ENCODE data around the gene NDUFAF2.

Gene NDUFAF2

DNA sequence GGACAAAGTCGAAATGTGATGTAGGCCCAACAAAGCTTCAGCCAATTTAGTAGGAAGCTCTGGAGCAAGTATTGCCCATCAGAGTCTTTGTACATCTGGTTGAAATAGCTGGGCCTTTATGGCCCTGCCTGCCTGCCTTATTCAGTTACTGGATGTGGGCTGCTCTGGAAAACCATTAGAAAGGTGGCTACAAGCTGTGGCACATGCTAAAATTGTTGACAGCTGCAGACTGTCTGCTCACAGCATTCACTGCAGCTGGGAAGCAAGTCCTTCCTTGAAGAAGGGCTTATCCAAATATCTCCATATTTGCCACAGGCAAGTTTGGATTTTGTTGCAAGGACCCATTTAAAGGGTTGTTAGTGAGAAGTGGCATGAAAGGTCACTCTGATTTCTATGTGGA is 192.8 kb downstream of the NDUFAF2 start:
- DNase-seq = no peak

DNA sequence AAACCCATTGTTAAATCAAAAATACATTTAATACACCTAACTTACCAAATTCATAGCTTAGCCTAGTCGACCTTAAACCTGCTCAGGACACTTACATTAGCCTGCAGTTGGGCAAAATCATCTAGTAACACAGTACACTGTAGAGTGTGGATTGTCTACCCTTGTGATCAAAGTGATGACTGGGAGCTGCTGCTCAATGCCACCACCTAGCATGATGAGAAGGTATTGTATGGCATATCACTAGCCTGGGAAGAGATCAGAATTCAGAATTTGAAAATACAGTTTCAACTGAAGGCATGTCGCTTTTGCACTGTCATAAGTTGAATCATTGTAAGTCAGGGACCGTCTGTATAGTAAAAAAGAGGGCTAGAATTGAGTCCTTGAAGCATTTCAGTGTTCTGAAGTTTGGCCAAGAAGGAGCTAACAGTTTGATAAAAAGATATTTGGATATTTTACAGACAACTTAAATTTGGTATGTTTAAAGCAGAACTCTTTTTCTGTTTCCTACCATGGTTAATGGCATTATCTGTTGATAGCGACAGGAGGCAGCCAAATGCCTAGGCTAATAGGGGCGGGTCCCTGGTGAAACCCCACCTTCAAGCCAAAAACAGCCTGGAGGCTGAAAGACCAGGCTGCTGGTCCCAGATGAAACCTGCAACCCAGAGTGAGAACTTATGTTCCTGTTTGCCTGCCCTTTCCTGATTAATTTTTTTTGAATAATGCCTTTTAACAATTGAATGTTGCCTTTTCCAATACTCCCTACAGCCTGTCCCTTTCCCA is 194.3 kb downstream of the NDUFAF2 start:
- no peak for DNase-seq

DNA sequence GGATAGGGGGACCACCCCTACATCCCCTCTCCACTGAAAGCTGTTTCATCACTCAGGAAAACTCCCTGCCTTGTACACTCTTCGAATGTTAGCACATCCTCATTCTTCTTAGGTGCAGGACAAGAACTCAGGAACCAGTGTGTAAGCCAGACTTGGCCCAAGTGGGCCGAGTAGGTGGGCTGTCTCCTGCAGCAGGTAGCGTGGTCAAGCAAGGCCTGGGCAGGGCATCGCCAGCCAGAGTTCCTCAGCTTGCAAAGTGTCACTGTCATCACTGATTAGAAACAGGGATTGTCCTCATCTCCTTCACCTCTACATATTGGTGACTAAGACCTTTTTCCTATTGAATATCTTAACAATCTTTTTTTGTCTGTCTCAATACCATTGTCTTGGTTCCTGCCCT is 194.9 kb downstream of the NDUFAF2 start:
- no peak for DNase-seq

DNA sequence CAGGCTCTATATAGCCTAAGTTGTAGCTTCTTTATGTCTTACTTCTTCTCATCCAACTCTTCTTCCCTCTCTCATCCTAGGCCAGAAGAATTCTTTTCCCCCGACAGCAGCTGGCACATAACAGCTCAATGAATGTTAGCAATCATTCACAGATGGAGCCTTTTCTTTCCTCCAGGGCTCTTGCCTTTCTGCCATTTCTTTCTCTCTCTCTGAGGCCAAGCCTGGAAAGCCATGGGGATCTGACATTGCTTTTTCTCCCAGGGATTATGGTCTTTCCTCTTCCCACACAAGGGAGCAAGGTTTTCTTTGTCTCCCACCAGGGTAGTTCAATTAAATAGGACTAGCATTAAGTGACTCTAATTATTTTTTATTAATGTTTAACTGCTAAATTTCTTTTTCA is 196.8 kb downstream of the NDUFAF2 start:
- DNase-seq = no peak

DNA sequence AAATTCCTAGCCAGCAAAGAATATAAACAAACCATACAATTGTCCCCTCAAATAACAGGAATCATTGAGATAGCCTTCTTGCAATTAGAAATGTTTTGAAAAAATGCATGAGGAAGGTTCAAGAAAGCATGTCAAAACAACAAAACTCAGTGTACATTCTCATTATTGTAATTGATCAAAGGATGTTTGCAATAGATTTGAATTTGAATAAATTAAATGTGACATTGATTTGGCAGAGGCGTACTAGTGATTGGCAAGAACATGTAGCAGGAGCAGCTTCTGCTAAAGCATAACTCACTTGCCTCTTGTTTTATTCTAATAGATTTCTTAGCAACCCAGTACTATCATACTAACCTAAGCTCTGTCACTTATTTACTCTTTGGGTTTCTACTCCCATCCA is 197.4 kb downstream of the NDUFAF2 start:
- no peak for DNase-seq

DNA sequence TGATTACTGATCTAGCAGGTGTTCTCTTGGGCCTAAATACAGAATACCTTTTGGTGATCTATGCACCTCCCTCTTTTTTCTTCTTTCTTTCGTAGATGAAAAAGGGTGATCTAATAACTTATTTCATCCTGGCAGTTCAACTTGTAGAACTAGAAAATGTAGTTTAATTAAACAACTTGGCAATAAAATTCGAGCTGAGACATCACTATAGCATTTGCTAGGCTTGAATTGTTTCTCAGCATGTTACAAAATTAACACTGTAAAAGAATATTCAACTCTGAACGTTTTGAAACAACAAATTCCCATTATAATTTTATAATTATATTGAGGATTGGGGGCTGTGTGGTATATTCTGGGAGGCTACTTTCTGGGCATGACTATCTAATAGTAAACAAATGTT is 197.8 kb downstream of the NDUFAF2 start:
- DNase-seq = no peak

DNA sequence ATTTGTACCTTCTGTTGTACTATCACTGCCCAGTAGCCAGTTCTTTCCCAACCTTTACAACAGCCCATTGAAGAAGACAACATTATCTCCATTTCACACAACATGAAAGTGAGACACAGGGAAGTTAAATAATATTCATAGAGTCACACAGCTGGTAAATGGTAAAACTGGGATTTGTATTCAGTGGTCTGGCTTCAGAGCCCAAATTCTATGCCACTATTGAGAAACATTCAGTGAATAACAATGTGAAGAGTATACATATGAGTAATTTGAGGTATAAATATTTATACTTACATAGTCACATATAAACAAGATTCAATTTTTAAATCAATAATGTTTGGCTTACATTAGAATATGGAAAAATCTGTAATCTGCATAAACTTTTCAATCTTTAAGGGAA is 203.5 kb downstream of the NDUFAF2 start:
- no peak for DNase-seq

DNA sequence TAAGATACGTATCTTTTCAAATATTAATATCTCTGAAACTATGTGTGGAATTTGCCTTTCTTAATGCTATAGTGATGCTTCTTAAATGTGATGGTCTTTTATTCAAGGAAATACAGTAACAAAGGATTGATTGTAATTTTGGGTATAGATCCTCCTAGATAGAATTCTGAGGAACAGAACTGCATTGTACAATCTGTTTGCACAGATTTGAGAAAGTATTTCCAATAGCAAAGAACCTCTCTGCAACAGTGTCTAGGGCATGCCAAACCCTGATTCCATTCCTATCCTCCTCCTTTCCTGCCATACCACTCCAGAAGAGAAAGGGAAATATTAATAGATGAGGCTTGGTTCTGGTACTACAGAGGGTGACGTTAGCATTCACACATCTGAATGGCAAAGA is 206.9 kb downstream of the NDUFAF2 start:
- DNase-seq = no peak

DNA sequence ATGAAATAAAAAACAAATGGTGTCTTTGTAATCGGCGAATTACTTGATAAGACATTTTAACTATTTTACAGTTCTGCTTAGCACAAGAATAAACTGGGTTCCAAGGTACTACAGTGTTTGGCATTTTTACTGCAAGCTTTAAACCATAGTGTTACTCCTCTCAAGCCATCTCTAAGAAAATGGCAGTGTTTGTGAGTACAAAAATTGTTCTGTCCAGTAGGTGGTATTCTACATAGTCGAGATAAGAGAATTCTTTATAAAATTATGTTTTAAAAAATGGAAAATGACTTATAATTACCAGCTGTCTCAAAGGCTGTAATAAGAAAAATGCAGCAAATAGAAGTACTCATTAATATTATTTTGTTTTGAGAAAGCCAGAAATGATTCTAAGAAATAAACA is 214.1 kb downstream of the NDUFAF2 start:
- no peak for DNase-seq

DNA sequence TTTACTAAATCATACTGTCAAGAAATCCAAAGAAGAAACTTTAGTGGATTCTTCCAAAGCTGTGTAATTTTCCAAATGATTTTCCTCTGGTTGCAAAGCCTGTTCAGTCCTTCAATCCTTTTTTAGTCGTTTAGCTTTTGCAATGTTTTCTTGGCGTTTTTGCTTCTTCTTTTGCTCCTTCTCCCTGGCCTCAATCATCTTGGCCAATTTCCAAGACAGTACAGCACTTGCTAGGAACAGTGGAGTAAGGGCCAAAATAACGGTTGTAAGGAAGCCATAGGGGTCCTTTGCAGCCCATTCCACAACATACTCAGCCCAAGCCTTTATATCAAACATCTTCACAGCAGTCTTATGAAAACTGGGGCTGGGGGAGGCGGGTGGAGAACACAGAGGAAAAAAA is 214.8 kb downstream of the NDUFAF2 start:
- no peak for DNase-seq

DNA sequence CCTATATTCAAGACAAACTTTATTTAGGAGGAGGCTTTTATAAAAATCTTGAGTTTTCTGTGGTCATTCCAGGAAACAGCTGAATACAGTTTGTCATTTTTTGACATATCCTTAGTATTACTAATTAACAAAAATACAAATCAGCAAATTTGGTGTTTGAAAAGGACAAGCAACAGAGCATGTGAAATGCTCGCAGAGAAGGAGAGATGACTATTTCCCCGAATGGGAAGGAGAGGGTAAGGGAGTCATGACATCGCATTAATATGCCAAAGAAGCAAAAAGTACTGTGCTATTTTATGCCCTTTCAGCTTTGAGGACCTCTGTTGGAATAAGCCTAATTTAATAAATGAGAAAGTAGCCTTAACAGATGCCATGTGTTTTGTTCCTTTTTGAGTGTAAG is 215.5 kb downstream of the NDUFAF2 start:
- no peak for DNase-seq

DNA sequence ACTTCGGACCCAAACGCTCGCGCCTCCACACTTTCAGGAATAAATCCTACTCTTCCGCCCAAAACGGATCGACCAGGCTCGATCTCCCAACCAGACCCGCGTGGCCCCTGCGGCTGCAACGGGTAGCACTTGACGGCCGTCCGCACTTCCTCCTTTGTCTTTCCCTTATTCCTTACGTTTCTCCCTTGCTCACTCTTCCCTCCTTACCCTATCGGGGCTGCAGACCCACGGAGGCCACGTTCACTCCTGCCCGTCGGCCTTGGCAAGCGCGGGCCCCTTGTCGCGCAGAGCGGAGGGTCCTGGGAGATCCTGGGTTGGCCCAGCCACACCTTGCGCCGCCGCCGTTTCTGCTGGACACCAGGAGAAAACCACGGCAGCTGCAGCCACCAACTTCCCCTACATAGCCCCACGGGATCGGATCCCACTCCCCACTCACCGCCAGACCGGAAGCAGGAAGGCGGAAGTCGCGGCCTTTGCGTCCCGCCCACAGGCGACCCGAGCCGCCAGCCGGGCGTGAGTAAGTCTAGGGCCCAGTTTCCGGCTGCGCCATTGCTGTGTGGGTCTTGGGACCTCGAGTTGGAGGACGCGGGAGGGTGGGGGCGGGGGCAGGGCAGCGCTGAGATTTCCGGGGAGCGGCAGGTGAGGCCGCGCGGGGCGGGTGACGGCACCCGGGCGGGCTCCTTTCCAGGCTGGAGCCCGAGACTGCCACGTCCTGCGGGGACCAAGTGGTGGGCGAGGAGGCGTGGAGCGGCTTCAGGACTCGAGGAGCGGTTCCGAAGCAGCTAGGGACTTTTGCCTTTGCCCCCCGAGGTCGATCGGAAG is 217.2 kb downstream of the NDUFAF2 start, which contains the start of gene SMIM15:
SMIM15 (minus strand) TSS at position 459 of the 822 bp plus-strand sequence. CDS start 2,297 bp downstream, outside the sequence.
- peak; percentile 58 for DNase-seq

DNA sequence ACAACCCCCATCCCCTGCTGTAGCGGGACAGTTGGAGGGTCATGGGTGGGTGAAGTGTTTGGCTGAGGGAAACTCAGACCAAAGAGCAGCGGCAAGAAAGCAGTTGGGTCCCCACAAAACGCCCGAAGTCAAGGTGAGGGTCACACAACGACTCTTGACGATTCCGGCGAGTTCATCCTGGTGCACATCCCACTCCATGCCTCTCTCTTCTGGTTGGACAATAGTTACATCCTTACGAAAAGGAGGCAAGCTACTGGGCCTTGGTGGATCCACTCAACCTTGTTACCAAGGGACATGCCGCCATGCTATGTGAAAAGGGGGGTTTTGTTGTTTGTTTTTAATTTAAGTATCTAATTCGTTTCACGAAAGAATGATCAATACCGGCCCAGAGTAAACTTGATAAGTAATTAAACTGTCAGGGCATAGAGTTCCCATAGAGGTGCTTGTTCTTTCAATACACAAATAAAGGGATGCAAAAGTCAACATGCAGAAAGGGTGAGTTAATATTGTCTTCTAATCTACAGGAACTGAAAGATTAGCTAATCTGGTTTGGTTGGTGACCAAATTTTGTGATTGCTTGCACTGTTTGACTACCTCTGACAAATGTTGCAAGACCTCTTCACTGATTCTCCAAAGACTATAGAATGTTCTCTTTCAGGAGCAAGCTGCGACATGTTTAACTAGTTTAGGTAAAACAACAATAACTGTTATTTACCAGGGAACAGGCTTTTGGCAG is 218.0 kb downstream of the NDUFAF2 start:
- DNase-seq = no peak

DNA sequence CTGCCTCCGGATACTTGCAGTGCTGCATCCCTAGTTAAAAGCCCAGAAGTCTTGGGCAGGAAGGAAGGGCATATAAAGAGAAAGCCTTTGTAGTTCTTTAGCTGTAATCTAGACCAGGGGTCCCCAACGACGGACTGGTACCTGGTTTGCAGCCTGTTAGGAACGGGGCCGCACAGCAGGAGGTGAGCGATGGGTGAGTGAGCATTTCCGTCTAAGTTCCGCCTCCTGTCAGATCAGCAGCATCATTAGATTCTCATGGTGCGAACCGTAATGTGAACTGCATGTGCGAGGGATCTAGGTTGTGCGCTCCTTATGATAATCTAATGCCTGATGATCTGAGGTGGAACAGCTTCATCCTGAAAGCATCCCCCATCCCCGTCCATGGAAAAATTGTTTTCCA is 218.9 kb downstream of the NDUFAF2 start:
- DNase-seq = no peak

DNA sequence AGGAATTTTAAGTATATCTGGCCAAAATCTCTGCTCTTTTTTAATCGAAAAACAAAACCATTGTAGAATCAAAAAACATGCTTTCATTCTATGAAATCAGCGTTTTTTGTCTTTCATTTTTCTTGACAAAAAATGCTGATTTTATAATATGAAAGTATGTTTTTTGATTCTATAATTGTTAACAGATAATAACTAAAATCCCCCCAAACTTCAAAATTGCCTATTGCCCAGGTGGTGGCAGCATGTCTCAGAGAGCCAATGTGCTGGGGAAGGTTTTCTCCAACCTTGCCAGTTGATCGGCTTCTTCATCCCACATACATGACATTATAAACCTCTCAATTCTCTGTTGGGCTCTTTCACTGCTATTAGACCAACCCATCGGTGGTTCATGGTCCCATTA is 222.4 kb downstream of the NDUFAF2 start:
- DNase-seq = peak; percentile 16

DNA sequence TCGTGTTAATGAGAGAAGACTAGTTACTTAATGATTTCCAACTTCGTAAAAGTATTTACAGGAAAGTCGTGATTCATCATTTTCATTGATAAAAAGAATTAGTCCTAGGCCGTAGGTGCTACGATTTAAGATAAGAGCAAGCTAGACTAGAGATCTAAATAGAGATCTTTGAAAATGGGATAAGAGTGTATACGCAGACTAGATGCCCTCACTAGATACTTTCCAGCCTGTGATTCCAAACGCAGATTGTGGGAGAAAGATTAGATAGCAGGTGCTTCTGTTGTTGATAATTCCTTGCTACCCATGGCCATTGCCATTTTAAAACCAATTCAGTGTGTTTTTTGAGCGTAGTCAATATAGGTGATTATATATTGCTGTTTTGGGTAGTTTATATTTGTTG is 223.9 kb downstream of the NDUFAF2 start:
- DNase-seq = no peak

DNA sequence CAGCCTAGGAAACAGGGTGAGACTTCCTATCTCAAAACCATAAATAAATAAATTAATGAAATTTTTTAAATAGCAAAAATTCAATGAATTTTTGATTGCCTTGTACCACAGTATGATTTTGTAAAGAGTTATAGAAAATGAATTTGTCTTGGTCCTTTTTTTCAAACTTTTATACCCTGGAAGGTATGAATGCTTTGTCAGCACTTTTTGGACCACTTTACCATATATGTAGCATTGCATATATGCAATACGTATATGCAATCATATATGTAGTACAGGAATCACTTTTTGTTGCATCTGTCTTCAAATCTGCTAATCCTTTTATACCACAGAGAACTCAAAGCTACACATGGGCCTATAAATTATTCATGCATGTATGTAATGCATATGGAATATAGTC is 226.5 kb downstream of the NDUFAF2 start:
- no peak for DNase-seq

DNA sequence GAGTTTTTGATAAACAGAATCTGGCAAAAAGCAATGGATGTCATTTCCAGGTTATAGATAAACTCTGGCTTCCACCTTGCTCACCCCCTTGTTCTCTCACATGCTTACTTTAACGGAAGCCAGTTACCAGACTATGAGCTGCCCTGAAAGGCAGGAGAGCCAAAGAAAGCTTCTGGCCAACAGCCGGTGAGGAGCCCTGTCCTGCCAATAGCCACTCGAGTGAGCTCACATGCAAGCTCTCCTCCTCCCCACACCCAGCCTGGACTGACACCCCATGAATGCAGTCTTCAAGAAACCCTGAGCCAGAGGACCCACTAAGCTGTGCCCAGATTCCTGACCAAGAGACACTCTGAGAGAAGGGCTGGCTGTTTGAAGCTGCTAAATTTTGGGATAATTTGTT is 231.6 kb downstream of the NDUFAF2 start:
- DNase-seq = no peak

DNA sequence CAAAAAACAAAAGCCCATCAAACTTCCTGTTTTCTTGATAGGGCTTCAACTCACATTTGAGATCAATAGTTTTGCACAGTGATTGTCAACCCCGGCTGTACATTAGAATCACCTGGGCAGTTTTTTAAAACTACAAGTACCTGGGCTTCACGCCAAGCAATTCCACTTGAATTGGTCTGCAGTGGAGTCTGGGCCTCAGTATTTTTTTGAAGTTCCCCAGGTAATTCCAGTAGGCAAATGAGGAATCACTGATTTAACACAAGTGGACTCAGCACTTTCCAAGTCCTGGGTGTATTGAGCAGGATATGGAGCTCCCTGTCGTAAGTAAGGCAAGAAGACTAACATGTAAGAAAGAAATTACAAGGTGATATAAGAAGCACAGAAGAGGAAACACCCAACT is 232.1 kb downstream of the NDUFAF2 start:
- no peak for DNase-seq

DNA sequence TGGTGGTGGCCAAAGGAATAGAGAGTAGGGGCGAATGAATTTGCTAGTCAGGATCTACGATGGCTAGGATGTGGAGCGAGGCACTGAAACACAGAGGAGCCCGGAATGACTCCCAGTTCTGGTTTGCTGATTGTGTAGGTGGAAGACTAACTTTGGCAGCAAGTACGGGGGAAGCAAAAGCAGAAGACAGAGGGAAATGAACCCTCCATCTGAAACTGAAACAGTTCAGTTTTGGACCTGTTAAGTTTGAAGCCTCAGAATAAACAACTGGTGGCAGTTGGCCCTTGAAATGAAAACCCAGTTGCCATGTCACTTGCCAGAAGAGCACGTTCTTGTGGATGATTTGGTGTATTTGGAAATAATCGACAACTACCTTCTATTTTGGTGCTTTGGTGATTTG is 232.7 kb downstream of the NDUFAF2 start:
- no peak for DNase-seq

DNA sequence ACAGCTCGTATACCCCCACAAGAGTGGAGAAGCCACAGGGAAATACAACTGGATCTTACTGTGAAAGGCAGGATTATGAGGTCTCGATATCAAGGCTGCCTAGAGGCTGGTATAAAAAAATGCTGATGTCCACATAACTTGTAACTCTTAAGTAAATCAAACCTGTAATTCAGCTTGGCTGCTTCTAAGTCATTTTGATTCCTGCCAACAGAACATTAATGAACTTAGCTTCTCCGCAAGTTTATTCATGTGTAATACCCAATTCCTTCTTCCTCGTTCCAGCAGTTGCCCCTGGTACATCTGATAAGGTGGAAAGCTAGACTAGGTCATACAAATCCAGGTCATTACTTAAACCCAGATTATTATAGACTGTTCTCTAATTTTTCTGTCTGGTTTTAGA is 233.7 kb downstream of the NDUFAF2 start:
- DNase-seq = no peak

DNA sequence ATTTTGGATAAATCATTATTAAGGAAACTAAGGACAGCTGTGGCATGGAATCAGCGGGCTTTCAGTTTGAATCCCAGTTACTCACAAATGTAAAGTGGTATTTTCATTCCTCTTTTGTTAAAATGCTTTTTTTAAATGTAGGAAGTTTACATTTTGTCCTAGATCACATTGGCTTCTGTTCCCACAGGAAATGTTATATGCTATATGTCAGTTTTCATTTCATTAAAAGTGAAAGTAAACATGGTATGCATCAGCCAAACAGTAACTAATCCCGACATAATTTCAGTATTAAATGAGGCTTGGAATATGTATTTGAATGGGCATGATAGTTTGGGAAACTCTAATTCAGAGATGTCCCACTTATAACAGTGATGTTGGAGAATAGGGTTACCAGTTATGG is 235.9 kb downstream of the NDUFAF2 start:
- DNase-seq = no peak

DNA sequence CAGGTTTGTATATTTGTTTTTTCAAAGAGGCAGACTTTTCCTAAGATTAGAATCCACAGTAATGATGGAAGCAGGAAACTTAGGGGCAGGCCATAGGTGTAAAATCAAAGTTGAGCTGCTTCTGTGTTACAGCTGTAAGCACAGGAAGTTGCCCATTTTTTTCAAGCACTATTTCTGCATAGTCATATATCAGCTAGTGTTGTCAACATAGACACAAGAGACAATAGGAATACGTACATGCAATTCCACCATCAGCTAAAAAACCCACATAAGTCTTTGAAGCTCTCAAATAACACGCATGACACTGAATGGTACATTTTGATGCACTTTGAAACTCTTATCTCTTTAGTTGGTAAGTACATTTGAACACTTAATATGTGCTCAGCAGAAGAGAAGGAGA is 237.4 kb downstream of the NDUFAF2 start:
- DNase-seq = no peak

DNA sequence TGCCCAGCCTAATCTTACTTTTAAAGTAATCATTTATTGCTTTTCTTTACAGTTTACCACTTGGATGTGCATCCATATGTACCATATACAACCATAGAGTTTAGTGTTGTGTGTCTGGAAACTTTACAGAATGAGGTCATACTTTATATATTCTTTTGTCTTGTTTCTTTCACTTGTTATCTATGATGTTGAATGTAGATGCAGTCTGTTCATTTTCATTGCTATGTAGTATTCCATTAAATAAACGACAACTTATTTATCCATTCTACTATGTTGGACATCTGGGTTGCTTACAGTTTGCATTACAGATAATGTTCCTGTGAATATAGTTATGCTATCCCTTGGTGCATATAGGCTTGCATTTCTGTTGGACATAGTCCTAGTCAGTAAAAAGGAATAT is 238.5 kb downstream of the NDUFAF2 start:
- DNase-seq = no peak
